GM18861 (cell line): ENCODE data around the gene ZNF365.
"Not testable (repeated sequence)": the region's sequence is repeated elsewhere in the genome, so short reads cannot be mapped to it uniquely, and the experiment has no call there.

ENCODE experiments used
- ATAC-seq: cut with Tn5 transposase; IDR thresholded peaks from one replicate; pipeline ENCODE4 v1.9.1; 2021; ENCODE audit not compliant: unreplicated experiment

Gene ZNF365

GRCh38 chr10:62373995-62374861 is at the start of gene ZNF365:
Gene ZNF365, plus strand, starts transcription at chr10:62374369. Its CDS starts 1,825 bp downstream, at chr10:62376194.
- ATAC-seq, result no peak

GRCh38 chr10:62326176-62326575 is 48.0 kb upstream of the ZNF365 start:
- no peak for ATAC-seq

- no peak for ATAC-seq
Observed at GRCh38 chr10:62327885-62328284, 46.3 kb upstream of the ZNF365 start.

- ATAC-seq, result no peak
Observed at GRCh38 chr10:62330213-62330612, 44.0 kb upstream of the ZNF365 start.

GRCh38 chr10:62332406-62332805 is 41.8 kb upstream of the ZNF365 start:
- ATAC-seq, result no peak

GRCh38 chr10:62333135-62333889 is 40.9 kb upstream of the ZNF365 start:
- no peak for ATAC-seq

- no peak for ATAC-seq
Observed at GRCh38 chr10:62333988-62334682, 40.0 kb upstream of the ZNF365 start.

- ATAC-seq, result no peak
Observed at GRCh38 chr10:62335326-62335725, 38.8 kb upstream of the ZNF365 start.

GRCh38 chr10:62336404-62336803 is 37.8 kb upstream of the ZNF365 start:
- no peak for ATAC-seq

GRCh38 chr10:62341419-62341818 is 32.8 kb upstream of the ZNF365 start:
- ATAC-seq, result no peak

GRCh38 chr10:62343000-62343399 is 31.2 kb upstream of the ZNF365 start:
- ATAC-seq, result no peak

- no peak for ATAC-seq
Observed at GRCh38 chr10:62348029-62348428, 26.1 kb upstream of the ZNF365 start.

- no peak for ATAC-seq
Observed at GRCh38 chr10:62352356-62352970, 21.7 kb upstream of the ZNF365 start.

GRCh38 chr10:62354916-62355315 is 19.3 kb upstream of the ZNF365 start:
- no peak for ATAC-seq

GRCh38 chr10:62356447-62356846 is 17.7 kb upstream of the ZNF365 start:
- ATAC-seq, result no peak

- not testable (repeated sequence) for ATAC-seq
Observed at GRCh38 chr10:62358151-62358550, 16.0 kb upstream of the ZNF365 start.

GRCh38 chr10:62373639-62373994 is 552 bp upstream of the ZNF365 start:
- no peak for ATAC-seq

- ATAC-seq, result no peak
Observed at GRCh38 chr10:62374862-62375710, 917 bp downstream of the ZNF365 start.

- no peak for ATAC-seq
Observed at GRCh38 chr10:62376071-62377025, 2.2 kb downstream of the ZNF365 start.
